ENCODE results near the gene BANF2. TPM values are rescaled to one million over a fixed set of nuclear protein-coding genes. Genes with fewer than 3 reads are reported as not detected.

The BANF2 gene
- total and polyA plus RNA-seq, 2 of the 13 experiments (the other 11 are each of a cell fraction or from before 2014, with no cell fraction given), result 0.35 TPM; not detected in 1

GRCh38 chr20:17710379-17711266 lies 10.9 kb downstream of the BANF2 start (continued):
- TF ChIP-seq RBM22 (optimal IDR thresholded peaks at IDR 0.05; ENCODE audit: low read length), result peak; percentile 14
- TF ChIP-seq ZNF451 (CRISPR knock-in tag; IDR thresholded peaks at IDR 0.05), result no peak
- TF ChIP-seq BCL3 (CRISPR knock-in tag; IDR thresholded peaks at IDR 0.05), result no peak; the same call in 1 of the 2 replicates
- no peak for TF ChIP-seq ZBTB21 (CRISPR knock-in tag; IDR thresholded peaks at IDR 0.05)
- peak; percentile 74; the same call in 1 of the 2 replicates for TF ChIP-seq ZNF550 (CRISPR knock-in tag; IDR thresholded peaks at IDR 0.05; ENCODE audit: borderline replicate concordance)
- no peak for TF ChIP-seq ZNF460 (CRISPR knock-in tag; IDR thresholded peaks at IDR 0.05; ENCODE audit: borderline replicate concordance)
- no peak for TF ChIP-seq SALL2 (CRISPR knock-in tag; IDR thresholded peaks at IDR 0.05)
- TF ChIP-seq ZBTB40 (IDR thresholded peaks at IDR 0.05), result no peak
- TF ChIP-seq ZBTB40 (CRISPR knock-in tag; IDR thresholded peaks at IDR 0.05), result no peak
- TF ChIP-seq ZMYM3 (CRISPR knock-in tag; IDR thresholded peaks at IDR 0.05), result peak; percentile 92
- TF ChIP-seq MEIS2 (CRISPR knock-in tag; IDR thresholded peaks at IDR 0.05), result 0 out of 2 replicates have a peak, but pooled peaks have one; percentile 26
- peak; percentile 77 for TF ChIP-seq STAT6 (CRISPR knock-in tag; IDR thresholded peaks at IDR 0.05; ENCODE audit: borderline replicate concordance)
- no peak; the same call in 1 of the 2 replicates for TF ChIP-seq MTA1 (CRISPR knock-in tag; IDR thresholded peaks at IDR 0.05; ENCODE audit: borderline replicate concordance)

Data from HepG2 (cell line).